Transverse colon (tissue), 4 donors: ENCODE data around the gene LRRC4C. TPM values are rescaled to one million over a fixed set of nuclear protein-coding genes. Genes with fewer than 3 reads are reported as not detected.

Experiments used
- DNase-seq: peaks from one replicate; pipeline ENCODE4 v3.0.0-alpha.2; 2019
- H3K27ac ChIP-seq, 4 donors: fragments of 200-600 bp; sonication (generic); 2 replicates each; pipeline ENCODE4 v1.5.1; 2016 to 2018; ENCODE audit warnings: inconsistent platforms in 4 of 4
- H3K27me3 ChIP-seq: fragments of 200-600 bp; sonication (generic); 2 replicates; pipeline ENCODE4 v1.5.1; 2017; ENCODE audit warnings: inconsistent platforms
- H3K36me3 ChIP-seq, 4 donors: fragments of 200-600 bp; sonication (generic); 2 replicates each; pipeline ENCODE4 v1.5.1; 2017 to 2019; ENCODE audit warnings: inconsistent platforms in 4 of 4
- H3K4me1 ChIP-seq, 4 donors: fragments of 200-600 bp; sonication (generic); 2 replicates each; pipeline ENCODE4 v1.5.1; 2017 to 2020; ENCODE audit warnings: inconsistent platforms in 4 of 4
- H3K4me3 ChIP-seq, 4 donors: fragments of 200-600 bp; sonication (generic); 1 replicate in 1 of 4; 2 replicates in 3 of 4; pipeline versions ENCODE4 v1.5.1 to v1.6.1; 2017 to 2019; ENCODE audit warnings: inconsistent platforms in 4 of 4
- H3K9me3 ChIP-seq, 2 donors: fragments of 200-600 bp; sonication (generic); 2 replicates each; pipeline ENCODE4 v1.5.1; 2017 to 2019; ENCODE audit warnings: inconsistent platforms in 2 of 2
- CTCF ChIP-seq, 5 experiments: fragments of 200-600 bp in 3 of 5; fragments of 450-650 bp in 2 of 5; sonication (generic) in 3 of 5; IDR thresholded peaks; 1 replicate in 2 of 5; 2 replicates in 3 of 5; pipeline ENCODE4 v1.5.1; 2016 to 2017; ENCODE audit warnings: antibody characterized with exemption in 5 of 5, inconsistent platforms in 3 of 5, mild to moderate bottlenecking in 2 of 5, moderate library complexity in 1 of 5
- EP300 ChIP-seq: sonication (generic); formaldehyde crosslinking; IDR thresholded peaks from one replicate; pipeline ENCODE4 v1.6.1; 2017; ENCODE audit warnings: antibody characterized with exemption, low read depth
- POLR2A ChIP-seq: fragments of 450-650 bp; IDR thresholded peaks from one replicate; pipeline ENCODE4 v1.6.1; 2016; ENCODE audit warnings: antibody characterized with exemption, mild to moderate bottlenecking, moderate library complexity
- POLR2AphosphoS5 ChIP-seq, 3 donors: sonication (generic); formaldehyde crosslinking; IDR thresholded peaks; one replicate each; pipeline ENCODE4 v1.6.1; 2016; ENCODE audit warnings: antibody characterized with exemption in 3 of 3
- WGBS, 2 donors: methylation state at CpG; one replicate each; pipeline ENCODE4 v1.1.5; 2018; ENCODE audit warnings: low coverage in 1 of 2; 5-methylcytosine and 5-hydroxymethylcytosine counted together
- in situ Hi-C, 4 donors: fragments of 200-750 bp; cut with MboI; loops; one replicate each; pipeline versions ENCODE4 v1.15.0 to v1.15.1; 2017; ENCODE audit warnings: low sequenced_read_pairs in 3 of 4, low pct_ligation_motif_present in 1 of 4, low pct_unique_long_range_greater_than_20kb in 1 of 4
- intact Hi-C: fragments of 100-400 bp; cut with DNase I; formaldehyde crosslinking; loops from one replicate; pipeline ENCODE4 v1.15.1; 2023; ENCODE audit warnings: low total_unique reads
- total RNA-seq, 4 donors: library from RNA; depleted of rRNA; stranded (reverse); fragments of >200 nt; gene quantifications; one replicate each; pipeline ENCODE4 v1.1.0, GENCODE V29; 2016

The LRRC4C gene
- total RNA-seq, 4 donors from 2014 or later, result 0.55 to 1.9 (median 0.64) TPM; not detected in 1

DNA sequence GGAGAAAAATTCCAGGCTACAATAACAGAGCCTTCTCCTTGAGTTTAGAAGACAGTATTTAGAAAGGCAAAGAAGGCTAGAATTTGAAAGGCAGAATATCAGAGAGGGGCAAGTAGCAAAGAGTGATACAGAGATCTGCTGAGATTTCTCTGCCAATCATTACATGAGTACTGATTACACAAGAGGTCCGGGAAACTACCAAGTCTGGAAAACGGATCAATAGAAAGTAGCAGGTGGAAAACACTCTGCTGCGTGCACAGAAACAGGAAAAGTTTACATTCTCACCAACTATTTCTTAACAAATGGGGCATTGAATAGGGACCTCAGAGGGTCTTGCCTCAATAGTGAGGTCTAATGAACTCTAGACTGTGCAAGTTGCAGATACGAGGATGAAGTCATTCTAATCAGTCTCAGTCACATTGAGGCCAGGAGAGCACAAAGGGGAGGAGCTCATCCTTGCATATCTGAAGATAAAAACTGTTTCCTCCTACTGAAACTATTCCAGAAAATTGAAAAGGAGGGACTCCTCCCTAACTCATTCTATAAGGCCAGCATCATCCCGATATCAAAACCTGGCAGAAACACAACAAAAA lies 1099.2 kb downstream of the LRRC4C start:
- Histone ChIP-seq H3K27ac (no peak overlapping the region), H3K36me3 (no peaks in the 10 kb centered on the region), H3K4me3 (no peak overlapping the region), H3K9me3 (peaks cover 0 to 3% of the 10 kb centered on the region in 2 donors), H3K4me1 (no peaks in the 10 kb centered on the region), H3K27me3 (no peaks in the 10 kb centered on the region)
- TF ChIP-seq CTCF (IDR thresholded peaks at IDR 0.05), result no peak
- no peak for TF ChIP-seq POLR2AphosphoS5 (IDR thresholded peaks at IDR 0.05)
- no peak for TF ChIP-seq POLR2A
- no peak for TF ChIP-seq EP300
- intact Hi-C loops, result no loop called here
- 71 to 77% methylated on average over 5 of the region's 5 CpGs for WGBS, 2 donors
- in situ Hi-C loops, result no loop called here
- no peak for DNase-seq

- H3K27me3 ChIP-seq, result no peaks in the 10 kb centered on the region
- no peak for DNase-seq
- no peaks in the 10 kb centered on the region for H3K4me1 ChIP-seq
- intact Hi-C loops, result no loop called here
- 67 to 93% methylated on average over 1 to 4 of the region's 4 CpGs for WGBS, 2 donors
- H3K27ac ChIP-seq, result no peak overlapping the region
- in situ Hi-C loops, result no loop called here
- TF ChIP-seq POLR2AphosphoS5 (IDR thresholded peaks at IDR 0.05) (no peak), CTCF (IDR thresholded peaks at IDR 0.05) (no peak), POLR2A (no peak), EP300 (no peak)
- H3K9me3 ChIP-seq, result peaks cover 0 to 4% of the 10 kb centered on the region in 2 donors
- H3K36me3 ChIP-seq, result no peaks in the 10 kb centered on the region
- no peak overlapping the region for H3K4me3 ChIP-seq
Measured at GRCh38 chr11:40354121-40354520, 1105.3 kb downstream of the LRRC4C start.

DNA sequence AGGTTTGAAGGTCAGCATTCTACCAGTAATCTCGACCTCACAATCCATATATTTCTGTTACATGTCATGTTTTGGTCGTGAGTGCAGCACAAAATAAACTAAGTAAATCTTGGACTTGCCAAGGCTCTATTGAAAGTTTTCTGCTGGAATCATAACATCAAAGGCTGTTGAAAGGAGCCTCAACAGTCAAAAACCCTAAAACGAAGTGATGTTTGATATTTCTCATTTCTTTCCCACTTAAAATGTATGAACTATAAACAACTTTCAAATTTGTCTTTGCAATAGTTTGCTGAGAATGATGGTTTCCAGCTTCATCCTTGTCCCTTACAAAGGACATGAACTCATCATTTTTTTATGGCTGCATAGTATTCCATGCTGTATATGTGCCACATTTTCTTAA lies 1118.5 kb downstream of the LRRC4C start:
- no peaks in the 10 kb centered on the region for H3K36me3 ChIP-seq
- no peak overlapping the region for H3K4me3 ChIP-seq
- no peaks in the 10 kb centered on the region for H3K27me3 ChIP-seq
- TF ChIP-seq CTCF (IDR thresholded peaks at IDR 0.05), result no peak
- no peak overlapping the region for H3K27ac ChIP-seq
- 33 to 38% methylated on average over 3 of the region's 3 CpGs for WGBS, 2 donors
- intact Hi-C loops, result no loop called here
- no peaks in the 10 kb centered on the region for H3K9me3 ChIP-seq
- H3K4me1 ChIP-seq, result no peaks in the 10 kb centered on the region
- in situ Hi-C loops, result no loop called here
- no peak for DNase-seq

DNA sequence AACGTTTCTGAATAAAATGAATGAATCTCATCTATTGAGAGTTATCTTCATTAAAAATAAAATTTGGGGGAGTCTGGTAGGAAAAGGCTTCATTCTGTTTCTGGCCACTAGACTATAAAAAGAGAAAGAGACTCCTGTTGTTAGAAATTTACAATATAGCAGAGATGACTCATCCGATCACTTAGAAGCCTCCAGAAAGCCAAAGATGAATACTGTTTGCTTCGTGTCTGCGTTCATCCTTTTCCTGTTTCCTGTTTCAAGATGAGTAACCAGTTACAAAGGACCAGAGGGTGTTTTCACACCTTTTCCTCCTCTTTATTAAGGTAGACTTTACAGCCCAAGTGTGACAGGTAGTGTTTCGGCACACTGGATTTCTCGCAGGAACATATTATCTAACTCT lies 1120.7 kb downstream of the LRRC4C start:
- TF ChIP-seq POLR2A (no peak), POLR2AphosphoS5 (IDR thresholded peaks at IDR 0.05) (no peak), EP300 (no peak), CTCF (IDR thresholded peaks at IDR 0.05) (no peak)
- no peaks in the 10 kb centered on the region for H3K4me1 ChIP-seq
- no peak for DNase-seq
- H3K27me3 ChIP-seq, result no peaks in the 10 kb centered on the region
- 45 to 55% methylated on average over 6 of the region's 6 CpGs for WGBS, 2 donors
- no peak overlapping the region for H3K27ac ChIP-seq
- intact Hi-C loops, result no loop called here
- no peak overlapping the region for H3K4me3 ChIP-seq
- in situ Hi-C loops, result no loop called here
- H3K9me3 ChIP-seq, result no peaks in the 10 kb centered on the region
- H3K36me3 ChIP-seq, result no peaks in the 10 kb centered on the region
